Measurements from ENCODE around the gene PGM2.

Gene PGM2

GRCh38 chr4:37904824-37905223 lies 78.3 kb downstream of the PGM2 start:
- no peak for DNase-seq

GRCh38 chr4:37905533-37906169 lies 79.2 kb downstream of the PGM2 start:
- DNase-seq, result no peak

GRCh38 chr4:37908488-37909331 lies 82.2 kb downstream of the PGM2 start:
- DNase-seq, result no peak

GRCh38 chr4:37909332-37910090 lies 83.0 kb downstream of the PGM2 start:
- no peak for DNase-seq

- no peak for DNase-seq
Observed at GRCh38 chr4:37910091-37910486, 83.6 kb downstream of the PGM2 start.

Measured in activated CD8-positive, alpha-beta memory T cell treated with anti-CD3 and anti-CD28 coated beads for 24 hours (primary cell).